SW480 (cell line): Measurements from ENCODE around the gene GRM7.

ENCODE experiments used
- DNase-seq: peaks from one replicate; pipeline ENCODE4 v3.0.0-alpha.2; 2016; ENCODE audit warnings: low spot score

The GRM7 gene

DNA sequence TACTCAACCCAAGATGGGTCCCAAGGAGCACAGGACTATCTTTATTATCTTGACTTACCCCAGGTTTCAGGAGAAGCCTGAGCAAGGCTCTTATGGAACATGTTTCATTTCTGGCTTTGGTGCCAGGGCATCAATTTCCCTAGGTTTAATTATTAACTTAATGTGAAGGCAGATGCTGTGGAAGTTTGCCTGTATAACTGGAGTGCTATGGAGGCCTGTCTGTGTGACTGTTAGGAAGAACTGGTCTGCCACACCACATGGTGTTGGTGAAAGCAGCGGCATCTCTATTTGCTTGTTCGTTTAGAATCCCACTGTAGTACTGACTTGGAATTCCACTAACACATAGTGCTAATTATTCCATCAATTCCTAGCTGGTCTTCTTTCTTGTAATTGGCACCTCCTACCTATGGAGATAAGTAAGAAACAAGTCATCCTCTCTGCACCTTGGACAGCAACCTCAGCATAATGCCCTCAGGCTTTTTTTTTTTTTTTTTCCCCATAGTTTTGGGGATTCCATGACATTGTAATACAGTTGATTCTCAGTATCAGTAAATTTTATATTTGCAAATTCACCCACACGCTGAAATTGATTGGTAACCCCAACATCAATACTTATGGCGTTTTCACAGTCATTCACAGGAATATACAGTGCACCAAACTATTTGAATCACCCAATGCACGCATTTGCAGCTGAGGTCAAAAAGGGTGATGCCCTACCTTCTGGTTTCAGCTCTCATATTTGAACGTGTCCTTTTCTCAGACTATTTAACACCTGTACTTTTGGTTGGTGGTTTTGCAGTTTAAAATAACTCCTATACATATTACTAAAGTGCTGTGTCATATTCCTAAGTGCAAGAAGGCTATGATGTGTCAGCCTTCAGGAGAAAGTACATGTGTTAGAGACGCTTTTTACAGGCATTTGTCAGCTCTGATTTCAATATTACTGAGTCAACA is 867.9 kb downstream of the GRM7 start:
- no peak for DNase-seq

GRCh38 chr3:7733933-7734332 is 873.0 kb downstream of the GRM7 start:
- no peak for DNase-seq

GRCh38 chr3:7734456-7734855 is 873.5 kb downstream of the GRM7 start:
- no peak for DNase-seq

DNA sequence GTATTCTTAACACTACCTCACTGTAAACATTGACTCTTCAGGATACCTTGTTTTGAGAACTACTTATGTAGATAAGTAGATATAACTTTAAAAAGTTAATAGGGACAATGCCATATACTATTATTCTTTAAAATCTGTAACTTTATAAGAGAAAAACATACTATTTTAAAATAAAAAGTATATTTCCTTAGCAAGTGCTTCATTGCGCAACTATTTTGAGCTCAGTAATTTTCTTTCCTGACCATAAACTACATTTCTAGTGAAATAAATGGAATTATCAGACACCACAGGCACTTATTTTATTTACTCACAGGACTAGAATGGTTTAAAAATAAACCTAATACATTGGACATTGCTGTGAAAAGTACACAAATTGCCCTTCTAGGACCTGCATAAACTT is 876.3 kb downstream of the GRM7 start:
- no peak for DNase-seq

DNA sequence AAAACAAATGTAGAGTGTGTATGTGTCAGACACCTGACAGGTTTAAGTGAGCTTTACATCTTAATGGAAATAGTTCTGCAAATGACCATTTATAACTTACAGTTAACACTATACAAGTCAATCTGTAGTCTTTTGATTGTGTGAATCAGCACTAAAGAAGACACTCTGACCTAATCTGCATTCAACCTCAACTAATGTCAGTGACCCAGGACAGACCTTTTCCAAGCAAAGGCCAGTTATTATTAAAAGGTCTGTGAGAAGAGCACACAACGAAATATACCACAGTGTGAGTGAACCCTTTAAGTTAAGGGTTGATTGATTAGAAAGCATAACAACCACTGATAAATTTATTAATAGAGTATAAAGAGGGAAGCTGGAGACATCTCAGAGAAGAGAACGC is 878.8 kb downstream of the GRM7 start:
- no peak for DNase-seq

DNA sequence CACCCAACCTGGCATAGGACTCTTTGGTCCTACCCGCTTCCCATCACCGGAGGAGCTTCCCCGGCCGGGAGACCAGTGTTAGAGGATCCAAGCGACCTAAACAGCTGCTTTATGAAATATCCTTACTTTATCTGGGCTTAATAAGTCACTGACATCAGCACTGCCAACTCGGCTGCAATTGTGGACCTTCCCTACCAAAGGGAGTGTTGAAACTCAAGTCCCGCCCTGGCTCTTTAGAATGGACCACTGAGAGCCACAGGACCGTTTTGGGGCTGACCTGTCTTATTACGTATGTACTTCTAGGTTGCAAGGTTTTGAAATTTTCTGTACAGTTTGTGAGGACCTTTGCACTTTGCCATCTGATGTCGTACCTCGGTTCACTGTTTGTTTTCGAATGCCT is 879.5 kb downstream of the GRM7 start:
- no peak for DNase-seq

- no peak for DNase-seq
Measured at GRCh38 chr3:7744850-7745249, 883.9 kb downstream of the GRM7 start.

DNA sequence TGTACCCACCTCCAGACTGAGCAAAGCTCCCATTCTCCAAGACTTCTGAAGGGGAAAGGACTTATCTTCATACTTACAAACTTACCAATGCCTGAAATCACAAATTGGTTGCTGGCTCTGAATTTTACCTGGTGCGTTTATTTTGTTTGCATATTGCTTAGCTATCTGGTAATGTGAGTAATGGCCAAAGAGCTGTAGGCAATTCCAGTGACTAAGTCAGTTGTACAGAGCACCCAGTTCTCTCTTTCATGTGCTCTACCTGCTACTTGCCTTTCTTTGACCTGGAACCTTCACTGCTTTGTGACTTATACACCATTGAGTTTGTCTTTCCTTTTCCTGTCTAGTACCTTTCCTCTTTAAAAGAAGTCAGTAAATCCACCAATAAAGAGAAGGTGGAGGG is 884.8 kb downstream of the GRM7 start:
- DNase-seq, result no peak

GRCh38 chr3:7749931-7750695 is 889.2 kb downstream of the GRM7 start:
- no peak for DNase-seq

DNA sequence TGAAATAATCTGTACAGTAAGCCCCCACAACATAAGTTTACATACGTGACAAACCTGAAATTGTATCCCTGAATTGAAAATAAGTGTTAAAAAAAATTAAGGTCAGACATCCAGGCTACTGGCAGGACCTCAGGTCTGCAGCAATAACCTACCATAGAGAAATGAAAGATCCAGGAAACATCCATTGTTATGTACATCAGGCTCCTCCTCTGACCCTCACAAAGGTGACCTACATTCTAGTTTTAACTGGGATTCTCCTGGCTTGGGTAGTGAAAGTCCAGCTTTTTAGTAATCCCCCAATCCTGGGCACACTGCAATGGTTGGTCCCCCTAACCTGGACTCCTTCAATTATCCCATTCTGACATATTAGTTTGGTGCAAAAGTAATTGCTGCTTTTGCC is 891.1 kb downstream of the GRM7 start:
- DNase-seq, result no peak

DNA sequence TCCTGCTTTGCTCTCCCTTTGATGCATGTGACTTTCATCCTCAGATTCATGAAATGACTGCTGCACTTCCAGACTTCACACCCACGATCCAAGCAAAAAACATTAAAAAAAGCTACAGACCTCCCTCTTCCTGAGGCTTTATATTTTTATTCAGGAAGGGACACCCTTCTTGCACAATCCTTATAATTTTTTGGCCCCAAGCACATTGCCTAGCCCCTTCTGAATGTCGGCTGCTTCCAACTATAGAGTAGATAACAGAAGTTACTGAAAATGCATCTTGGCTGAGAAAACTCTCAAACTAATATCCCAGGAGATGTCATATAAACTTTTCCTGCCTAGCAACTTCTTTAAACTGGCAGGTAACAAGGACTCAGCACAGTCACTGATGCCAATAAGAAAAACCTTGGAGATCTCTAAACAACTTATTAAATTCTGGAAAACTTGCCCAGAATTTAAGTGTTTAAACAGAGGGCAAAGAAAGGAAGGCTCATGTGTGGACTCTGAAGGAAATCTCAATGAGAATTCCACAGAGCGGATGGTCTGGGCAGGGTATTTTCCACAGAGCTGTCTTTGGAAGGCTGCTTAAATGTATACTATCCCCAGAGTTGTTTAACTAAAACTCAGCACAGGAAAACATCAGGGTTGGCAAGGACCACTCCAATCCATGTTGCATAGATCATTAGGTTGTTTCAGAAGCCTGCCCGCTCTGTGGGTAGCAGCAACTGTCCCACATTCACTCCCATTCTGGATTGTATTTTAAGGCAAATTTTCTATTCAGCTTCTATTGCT is 893.9 kb downstream of the GRM7 start:
- no peak for DNase-seq

GRCh38 chr3:7759630-7760029 is 898.7 kb downstream of the GRM7 start:
- no peak for DNase-seq

GRCh38 chr3:7760718-7761117 is 899.8 kb downstream of the GRM7 start:
- DNase-seq, result no peak

DNA sequence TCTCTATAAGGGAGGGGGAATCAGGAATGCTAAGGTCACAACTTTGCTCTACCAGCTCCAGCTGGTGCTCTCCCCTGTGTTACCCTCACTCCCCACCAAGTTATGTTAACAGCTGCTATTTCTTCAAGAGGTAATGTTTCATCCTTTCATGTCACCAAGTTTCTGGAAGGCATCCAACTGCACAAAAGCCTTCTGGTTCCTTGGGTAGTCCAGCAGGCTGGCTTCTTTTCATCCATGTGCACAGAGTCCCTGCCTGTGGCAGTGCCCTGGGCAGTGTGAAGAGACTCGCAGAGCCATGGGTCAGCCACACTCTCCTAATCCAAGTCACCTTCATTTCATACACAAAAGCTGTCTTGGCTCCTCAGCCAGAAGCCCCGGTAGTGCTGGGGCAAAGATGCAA is 903.2 kb downstream of the GRM7 start:
- DNase-seq, result no peak

DNA sequence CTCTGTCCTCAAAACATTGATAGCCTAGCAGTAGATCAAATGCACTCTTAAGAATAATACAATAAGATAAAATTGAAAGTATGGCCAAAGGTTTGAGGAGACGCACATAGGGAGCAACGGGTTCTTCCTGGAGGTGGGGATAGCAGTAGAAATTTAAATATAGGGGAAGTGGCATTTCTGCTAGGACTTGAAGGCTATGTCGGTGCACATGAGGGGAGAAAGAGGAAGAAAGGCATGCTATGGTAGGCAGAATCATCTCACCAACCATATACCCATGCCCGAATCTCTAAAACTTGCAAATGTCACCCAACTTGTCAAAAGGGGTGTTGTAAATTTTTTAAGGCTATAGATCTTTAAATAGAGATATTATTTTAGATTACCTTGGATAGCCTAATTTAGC is 905.6 kb downstream of the GRM7 start:
- DNase-seq, result no peak

- DNase-seq, result no peak
Measured at GRCh38 chr3:7779331-7779730, 918.4 kb downstream of the GRM7 start.

- DNase-seq, result no peak
Measured at GRCh38 chr3:7781395-7781794, 920.5 kb downstream of the GRM7 start.

DNA sequence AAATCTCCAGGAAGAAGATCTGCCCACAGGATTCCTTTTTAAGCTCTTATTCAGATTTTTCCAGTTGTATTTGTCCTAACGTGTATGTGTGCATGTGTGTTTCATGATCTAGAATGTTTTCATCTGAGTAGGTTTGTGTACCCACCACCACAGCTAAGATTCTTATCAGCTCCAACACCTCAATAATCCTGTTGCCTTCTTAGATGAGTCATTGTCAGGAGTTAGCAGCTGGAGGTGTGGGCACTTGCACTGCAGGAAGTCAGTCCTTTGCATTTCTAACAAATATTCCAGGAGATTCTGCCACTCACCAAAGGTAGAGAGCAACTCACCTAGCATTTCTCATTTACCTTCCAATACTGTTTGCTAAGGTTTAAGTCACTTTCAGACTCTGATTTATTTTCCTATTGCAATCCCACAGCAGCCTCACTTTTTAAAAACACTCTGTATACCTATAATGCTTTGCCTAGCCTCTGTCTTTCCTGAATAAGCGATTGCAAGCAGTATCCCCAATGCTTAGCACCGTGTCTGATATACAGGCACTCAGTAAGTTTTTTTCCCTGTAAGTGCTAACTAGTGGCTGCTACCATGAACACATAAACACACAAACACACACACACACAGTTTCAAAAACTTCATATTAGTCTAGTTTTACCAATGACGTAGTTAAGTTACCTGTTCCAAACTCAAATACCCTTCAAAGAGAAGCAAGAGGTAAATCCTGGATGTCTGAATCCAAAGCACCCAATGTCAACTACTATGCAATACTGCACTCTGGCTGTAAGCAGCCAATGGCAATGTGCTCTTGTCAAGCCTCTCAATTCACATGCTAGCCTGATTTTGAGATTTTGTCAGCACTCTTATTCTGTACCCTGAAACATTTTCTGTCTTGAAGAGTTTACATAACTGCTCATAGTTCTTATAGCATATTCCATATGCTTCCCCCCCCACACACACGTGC is 927.2 kb downstream of the GRM7 start:
- peak; percentile 4 for DNase-seq

DNA sequence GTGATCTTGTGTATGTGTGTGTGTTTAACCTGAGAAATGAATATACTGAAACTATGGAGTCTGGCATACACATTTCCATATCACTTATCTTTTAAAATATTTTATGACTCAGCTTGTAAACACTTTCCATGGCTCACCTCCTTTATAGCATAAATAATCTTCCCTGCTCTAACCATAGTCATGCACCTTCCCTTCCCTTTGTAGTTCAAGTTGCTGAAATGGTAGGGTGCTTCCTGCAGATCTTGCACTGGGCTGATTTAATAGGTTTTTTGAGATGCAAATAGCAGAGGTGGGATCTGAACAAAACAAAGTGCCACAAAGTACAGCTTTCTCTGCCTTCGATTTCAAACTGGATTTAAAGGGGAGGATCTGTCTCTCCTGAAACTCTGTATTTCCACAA is 928.0 kb downstream of the GRM7 start:
- no peak for DNase-seq

- no peak for DNase-seq
Measured at GRCh38 chr3:7789324-7789723, 928.4 kb downstream of the GRM7 start.

DNA sequence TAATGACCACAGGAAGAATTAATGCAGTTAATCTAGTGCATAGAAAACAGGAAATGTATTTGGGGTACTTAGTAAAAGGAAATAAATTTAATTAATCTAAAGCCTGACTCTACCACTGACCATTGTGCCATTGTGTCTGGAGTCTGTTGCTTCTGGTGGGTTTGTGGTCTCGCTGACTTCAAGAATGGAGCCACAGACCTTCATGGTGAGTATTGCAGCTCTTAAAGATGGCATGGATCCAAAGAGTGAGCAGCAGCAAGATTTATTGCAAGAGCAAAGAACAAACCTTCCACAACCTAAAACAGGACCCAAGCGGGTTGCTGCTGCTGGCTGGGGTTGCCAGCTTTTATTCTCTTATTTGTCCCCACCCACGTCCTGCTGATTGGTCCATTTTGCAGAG is 929.2 kb downstream of the GRM7 start:
- DNase-seq, result no peak
